Measurements from ENCODE around the gene OR2K2.

Gene OR2K2, protein sequence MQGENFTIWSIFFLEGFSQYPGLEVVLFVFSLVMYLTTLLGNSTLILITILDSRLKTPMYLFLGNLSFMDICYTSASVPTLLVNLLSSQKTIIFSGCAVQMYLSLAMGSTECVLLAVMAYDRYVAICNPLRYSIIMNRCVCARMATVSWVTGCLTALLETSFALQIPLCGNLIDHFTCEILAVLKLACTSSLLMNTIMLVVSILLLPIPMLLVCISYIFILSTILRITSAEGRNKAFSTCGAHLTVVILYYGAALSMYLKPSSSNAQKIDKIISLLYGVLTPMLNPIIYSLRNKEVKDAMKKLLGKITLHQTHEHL

GRCh38 chr9:111330124-111330523, at the start of gene OR2K2:
OR2K2 (minus strand) TSS chr9:111330224; CDS start chr9:111328433, 1,791 bp downstream.
- TF ChIP-seq, protein P1, sequence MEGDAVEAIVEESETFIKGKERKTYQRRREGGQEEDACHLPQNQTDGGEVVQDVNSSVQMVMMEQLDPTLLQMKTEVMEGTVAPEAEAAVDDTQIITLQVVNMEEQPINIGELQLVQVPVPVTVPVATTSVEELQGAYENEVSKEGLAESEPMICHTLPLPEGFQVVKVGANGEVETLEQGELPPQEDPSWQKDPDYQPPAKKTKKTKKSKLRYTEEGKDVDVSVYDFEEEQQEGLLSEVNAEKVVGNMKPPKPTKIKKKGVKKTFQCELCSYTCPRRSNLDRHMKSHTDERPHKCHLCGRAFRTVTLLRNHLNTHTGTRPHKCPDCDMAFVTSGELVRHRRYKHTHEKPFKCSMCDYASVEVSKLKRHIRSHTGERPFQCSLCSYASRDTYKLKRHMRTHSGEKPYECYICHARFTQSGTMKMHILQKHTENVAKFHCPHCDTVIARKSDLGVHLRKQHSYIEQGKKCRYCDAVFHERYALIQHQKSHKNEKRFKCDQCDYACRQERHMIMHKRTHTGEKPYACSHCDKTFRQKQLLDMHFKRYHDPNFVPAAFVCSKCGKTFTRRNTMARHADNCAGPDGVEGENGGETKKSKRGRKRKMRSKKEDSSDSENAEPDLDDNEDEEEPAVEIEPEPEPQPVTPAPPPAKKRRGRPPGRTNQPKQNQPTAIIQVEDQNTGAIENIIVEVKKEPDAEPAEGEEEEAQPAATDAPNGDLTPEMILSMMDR (IDR thresholded peaks at IDR 0.05; ENCODE audit: unreplicated experiment in 3 of 3): no peak
- Mint-ChIP-seq H3K9me3 (no peaks in the 10 kb centered on the region), H3K4me3 (no peak within 1 kb of the TSS), H3K4me1 (no peaks in the 10 kb centered on the region), H3K36me3 (ENCODE audit: low read depth) (no peaks in the 10 kb centered on the region), H3K27ac (no peak within 1 kb of the TSS), H3K27me3 (ENCODE audit: low read depth) (peaks cover 4% of the 10 kb centered on the region)

DNA sequence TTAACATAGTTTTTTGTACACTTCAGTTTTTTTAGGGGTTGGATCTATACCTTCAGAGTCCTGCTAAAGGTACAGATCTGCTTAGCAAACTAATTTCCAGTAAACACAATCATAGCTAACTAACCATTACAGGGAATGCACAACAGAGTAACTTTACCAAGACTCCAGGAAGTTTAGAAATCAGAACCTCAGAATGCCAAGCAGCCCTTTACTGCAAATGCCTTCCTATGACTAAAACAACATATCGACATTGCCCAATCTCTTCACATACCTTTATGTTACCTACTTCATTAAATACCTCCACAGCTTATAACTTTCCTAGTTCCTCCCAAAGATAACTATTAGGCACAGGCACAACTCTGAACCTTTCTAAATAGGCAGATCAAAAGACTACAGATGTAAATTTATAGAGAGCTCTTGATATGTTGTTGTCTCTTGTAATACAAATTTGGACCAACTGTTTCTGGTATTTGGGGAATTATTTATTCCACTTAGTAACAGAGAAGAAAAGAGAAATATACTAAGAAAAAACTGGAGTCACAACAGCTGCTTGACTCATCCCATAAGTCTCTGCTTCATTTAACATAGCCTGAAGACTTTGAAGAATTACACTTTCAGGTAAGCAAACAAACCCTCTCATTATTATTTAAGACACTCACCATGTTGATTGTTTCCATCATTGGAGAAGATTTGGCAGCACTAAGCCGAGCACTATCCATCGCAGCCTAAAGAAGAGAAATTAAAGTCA, 46.0 kb upstream of the OR2K2 start:
- Mint-ChIP-seq H3K27ac (no peak overlapping the region), H3K4me1 (peaks cover 4% of the 10 kb centered on the region), H3K9me3 (no peaks in the 10 kb centered on the region), H3K36me3 (ENCODE audit: low read depth) (peaks cover 77% of the 10 kb centered on the region), H3K27me3 (ENCODE audit: low read depth) (no peaks in the 10 kb centered on the region), H3K4me3 (no peak overlapping the region)
- TF ChIP-seq, protein P1 (IDR thresholded peaks at IDR 0.05; ENCODE audit: unreplicated experiment in 3 of 3): no peak

DNA sequence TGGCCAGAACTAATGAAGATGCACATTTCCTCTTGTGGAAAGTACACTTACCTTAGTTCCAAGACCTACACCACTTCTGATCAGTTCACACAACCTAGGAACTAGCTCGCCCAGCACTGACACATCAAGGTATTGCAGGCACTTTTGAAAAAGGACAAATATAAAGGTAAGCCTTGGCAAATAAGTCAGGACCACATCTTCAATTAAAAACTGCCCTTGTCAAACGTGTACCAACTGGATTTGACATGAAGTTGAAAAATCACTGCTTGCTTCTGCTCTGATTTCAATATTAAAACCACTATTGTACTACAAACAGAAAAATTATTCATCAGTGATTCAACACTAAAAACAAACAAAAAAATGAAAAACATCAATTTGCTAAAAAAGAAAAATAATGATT, 45.0 kb upstream of the OR2K2 start:
- Mint-ChIP-seq H3K27me3 (ENCODE audit: low read depth) (no peaks in the 10 kb centered on the region), H3K36me3 (ENCODE audit: low read depth) (peaks cover 79% of the 10 kb centered on the region), H3K4me1 (no peaks in the 10 kb centered on the region), H3K4me3 (no peak overlapping the region), H3K27ac (no peak overlapping the region), H3K9me3 (no peaks in the 10 kb centered on the region)
- TF ChIP-seq, protein P1 (IDR thresholded peaks at IDR 0.05; ENCODE audit: unreplicated experiment in 3 of 3): no peak

DNA sequence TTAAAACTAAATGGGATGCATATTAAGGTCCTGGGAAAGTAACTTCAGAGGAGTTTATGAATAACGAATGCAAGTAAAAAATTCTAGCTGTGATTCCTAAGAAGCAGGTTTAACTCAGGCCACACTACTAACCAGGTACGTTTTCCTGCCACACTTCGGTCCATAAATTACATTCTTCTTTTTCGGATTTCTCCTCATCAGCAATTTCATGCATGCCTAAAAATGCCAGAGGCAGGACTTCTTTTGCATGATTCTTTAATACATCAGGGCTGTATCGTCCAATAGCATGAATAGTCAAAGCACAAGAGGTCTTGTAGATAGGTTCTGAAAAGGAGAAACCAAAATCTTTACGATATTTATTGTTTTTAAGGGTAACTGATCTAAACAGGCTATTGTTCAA, 42.3 kb upstream of the OR2K2 start:
- Mint-ChIP-seq H3K36me3 (ENCODE audit: low read depth) (peaks cover 86% of the 10 kb centered on the region), H3K27ac (no peak overlapping the region), H3K27me3 (ENCODE audit: low read depth) (no peaks in the 10 kb centered on the region), H3K4me1 (no peaks in the 10 kb centered on the region), H3K9me3 (no peaks in the 10 kb centered on the region), H3K4me3 (no peak overlapping the region)
- TF ChIP-seq, protein P1 (IDR thresholded peaks at IDR 0.05; ENCODE audit: unreplicated experiment in 3 of 3): no peak

DNA sequence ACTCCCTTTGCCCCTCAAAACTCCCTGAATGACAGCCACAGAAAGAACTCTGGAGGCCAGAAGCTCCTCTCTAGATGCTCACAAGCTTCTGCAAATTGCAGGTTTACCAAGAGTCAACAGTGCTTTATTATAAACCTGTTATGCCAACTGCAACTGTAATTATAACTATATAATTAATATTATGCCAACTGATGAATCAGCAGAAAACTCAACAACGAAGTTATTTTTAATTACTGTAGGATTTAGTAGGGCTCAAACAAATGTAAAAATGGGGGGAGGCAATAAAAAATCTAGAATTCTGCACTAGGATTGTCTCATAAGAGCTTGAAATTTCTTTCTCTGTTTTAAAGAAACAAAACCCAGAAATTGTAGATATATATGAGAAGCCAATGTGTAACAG, 37.0 kb upstream of the OR2K2 start:
- TF ChIP-seq, protein P1 (IDR thresholded peaks at IDR 0.05; ENCODE audit: unreplicated experiment in 3 of 3): no peak
- Mint-ChIP-seq H3K36me3 (ENCODE audit: low read depth) (peaks cover 86% of the 10 kb centered on the region), H3K9me3 (no peaks in the 10 kb centered on the region), H3K4me1 (peaks cover 3% of the 10 kb centered on the region), H3K27me3 (ENCODE audit: low read depth) (no peaks in the 10 kb centered on the region), H3K4me3 (no peak overlapping the region), H3K27ac (no peak overlapping the region)
